ENCODE data around the gene FHIT.

GRCh38 chr3:61247191-61247590, 4.1 kb downstream of the FHIT start:
- TF ChIP-seq CTCF (IDR thresholded peaks at IDR 0.05; ENCODE audit: insufficient read depth, low read length, poor library complexity, severe bottlenecking) (no peak), EZH2phosphoT487 (conservative IDR thresholded peaks at IDR 0.05; ENCODE audit: low read length) (no peak)
